Mononuclear cell (primary cell): Measurements from ENCODE around the gene SAG. TPM values are rescaled to one million over a fixed set of nuclear protein-coding genes. Genes with fewer than 3 reads are reported as not detected.

ENCODE experiments used
- H3K27me3 ChIP-seq: 2 replicates; pipeline ENCODE4 v1.6.0; 2011; ENCODE audit warnings: low read length, control low read depth; ENCODE audit not compliant: insufficient read depth
- H3K4me1 ChIP-seq: 2 replicates; pipeline ENCODE4 v1.5.1; 2011; ENCODE audit warnings: mild to moderate bottlenecking, low read length, control low read depth; ENCODE audit not compliant: insufficient read depth
- H3K4me3 ChIP-seq: 2 replicates; pipeline ENCODE4 v1.5.1; 2011; ENCODE audit warnings: mild to moderate bottlenecking, low read length, moderate library complexity
- H3K9me3 ChIP-seq: 2 replicates; pipeline ENCODE4 v1.5.1; 2011; ENCODE audit warnings: low read depth, mild to moderate bottlenecking, control low read depth, low read length
- total RNA-seq: library from RNA; depleted of rRNA; stranded (reverse); fragments of >200 nt; gene quantifications from one replicate; pipeline ENCODE4 v1.2.3, GENCODE V29; 2012

The SAG gene
- total RNA-seq = 0.21 TPM

GRCh38 chr2:233307565-233307964 is at the start of gene SAG:
Gene SAG (plus strand): TSS chr2:233307816. CDS start chr2:233309190, 1,374 bp downstream.
- Histone ChIP-seq H3K4me3 (no peak within 1 kb of the TSS), H3K27me3 (no peaks in the 10 kb centered on the region), H3K9me3 (no peaks in the 10 kb centered on the region)

GRCh38 chr2:233258211-233258610 is 49.4 kb upstream of the SAG start:
- Histone ChIP-seq H3K4me1 (peaks cover 20% of the 10 kb centered on the region), H3K27me3 (no peaks in the 10 kb centered on the region)

More at GRCh38 chr2:233307565-233307964, at the start of gene SAG:
- no peaks in the 10 kb centered on the region for H3K4me1 ChIP-seq

DNA sequence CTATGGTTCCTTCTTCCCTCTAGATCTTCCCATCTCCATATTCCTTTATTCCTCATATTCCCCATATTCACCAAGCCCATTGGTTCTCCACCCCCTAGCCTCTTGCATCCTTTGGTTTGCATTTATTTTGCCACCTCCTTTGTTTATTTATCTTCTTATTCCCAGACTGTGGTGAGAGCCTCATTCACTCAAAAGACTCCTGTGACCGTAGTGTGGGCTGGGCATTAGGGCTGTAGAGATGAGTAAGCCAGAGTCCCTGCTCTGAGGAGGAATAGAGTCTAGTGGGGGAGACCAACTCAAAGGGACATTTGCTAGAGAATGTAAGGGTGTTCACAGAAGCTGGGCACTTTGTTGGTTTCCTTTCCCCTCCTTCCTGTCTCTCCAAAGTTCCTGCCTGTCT is 47.9 kb upstream of the SAG start:
- Histone ChIP-seq H3K9me3 (no peaks in the 10 kb centered on the region), H3K4me3 (no peak overlapping the region), H3K4me1 (peaks cover 7% of the 10 kb centered on the region), H3K27me3 (no peaks in the 10 kb centered on the region)

More at GRCh38 chr2:233258211-233258610, 49.4 kb upstream of the SAG start:
- Histone ChIP-seq H3K4me3 (no peak overlapping the region), H3K9me3 (no peaks in the 10 kb centered on the region)

- no peaks in the 10 kb centered on the region for H3K4me1 ChIP-seq
- H3K9me3 ChIP-seq = no peaks in the 10 kb centered on the region
- H3K4me3 ChIP-seq = no peak overlapping the region
- H3K27me3 ChIP-seq = no peaks in the 10 kb centered on the region
These were observed 47.0 kb upstream of the SAG start for GRCh38 chr2:233260661-233261060.

DNA sequence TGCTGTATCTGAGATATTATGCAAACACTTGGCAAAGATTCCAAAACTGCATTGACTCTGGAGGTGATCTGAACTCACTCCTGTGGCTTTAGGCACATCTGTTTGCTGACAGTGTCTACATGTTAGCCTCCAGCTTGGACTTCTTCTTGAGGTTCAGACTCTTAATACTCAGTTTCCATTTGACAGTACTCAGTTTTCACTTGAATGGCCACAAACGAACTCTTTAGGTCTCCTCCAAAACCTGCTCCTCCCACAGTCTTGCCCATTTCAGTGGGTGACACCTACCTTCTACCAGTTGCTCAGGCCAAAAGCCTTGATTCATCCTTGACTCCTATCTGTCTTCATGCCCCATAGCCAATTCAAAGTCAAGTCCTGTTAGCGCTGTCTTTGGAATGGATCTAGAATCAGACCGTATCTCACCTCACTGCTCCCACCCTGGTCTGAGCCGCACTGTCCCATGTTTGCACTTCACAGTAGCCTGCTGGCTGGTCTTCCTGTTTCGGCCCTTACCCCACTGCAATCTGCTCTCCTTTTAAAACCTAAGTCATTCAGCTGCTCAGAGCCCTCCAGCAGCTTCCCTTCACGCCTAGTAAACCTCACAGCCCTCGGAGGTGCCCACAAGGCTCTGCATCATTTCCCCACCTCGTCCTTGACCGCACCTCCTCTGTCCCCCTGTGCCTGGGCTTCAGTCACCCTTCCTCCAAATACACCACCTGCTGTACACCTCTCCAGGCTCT is 45.6 kb upstream of the SAG start:
- Histone ChIP-seq H3K9me3 (no peaks in the 10 kb centered on the region), H3K27me3 (no peaks in the 10 kb centered on the region), H3K4me3 (no peak overlapping the region), H3K4me1 (peaks cover 1% of the 10 kb centered on the region)

DNA sequence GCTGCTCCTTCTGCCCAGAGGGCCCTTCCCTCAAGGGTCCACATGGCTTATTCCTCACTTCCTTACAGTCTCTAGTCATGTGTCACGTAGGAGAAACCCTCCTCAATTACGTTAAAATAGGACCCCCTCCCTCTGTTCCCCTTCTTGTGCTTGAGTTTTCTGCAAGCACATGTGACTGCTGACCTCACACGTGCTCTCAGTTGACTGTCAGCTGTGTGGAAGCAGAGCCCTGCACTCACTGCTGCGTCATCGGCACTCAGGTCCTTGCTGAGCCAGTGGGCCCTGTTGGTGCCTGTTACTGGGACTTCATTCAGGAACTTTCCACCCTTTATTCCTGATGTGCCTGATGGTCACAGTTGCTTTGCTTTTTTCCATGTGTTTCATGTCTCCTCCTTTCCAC is 45.1 kb upstream of the SAG start:
- Histone ChIP-seq H3K4me1 (peaks cover 7% of the 10 kb centered on the region), H3K4me3 (no peak overlapping the region), H3K9me3 (no peaks in the 10 kb centered on the region), H3K27me3 (no peaks in the 10 kb centered on the region)

DNA sequence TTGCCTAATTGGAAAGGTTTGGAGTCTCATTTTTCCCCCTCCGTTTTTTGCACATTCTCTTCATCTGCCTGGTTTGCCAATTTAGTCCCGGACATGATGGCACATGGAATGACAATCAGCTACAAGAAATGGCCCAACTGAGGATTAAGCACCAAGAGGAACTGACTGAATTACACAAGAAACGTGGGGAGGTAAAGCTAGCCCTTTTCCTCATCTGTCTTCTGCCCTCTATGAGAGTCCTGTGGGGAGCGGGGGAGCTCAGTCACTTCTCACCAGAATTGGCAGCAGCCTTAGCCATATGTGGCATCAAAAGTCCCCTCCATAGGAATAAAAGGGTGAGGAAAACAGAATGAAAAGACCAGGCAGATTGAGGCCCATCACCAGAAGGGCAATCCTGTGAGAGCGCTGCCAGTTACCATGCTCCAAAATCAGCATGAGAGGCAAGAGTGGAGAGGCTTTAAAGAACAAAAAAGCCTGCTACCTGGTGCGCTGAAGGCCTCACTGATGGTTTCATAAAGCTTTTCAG is 44.5 kb upstream of the SAG start:
- Histone ChIP-seq H3K9me3 (no peaks in the 10 kb centered on the region), H3K4me3 (no peak overlapping the region), H3K27me3 (no peaks in the 10 kb centered on the region), H3K4me1 (peaks cover 12% of the 10 kb centered on the region)

GRCh38 chr2:233264667-233265066 is 42.9 kb upstream of the SAG start:
- Histone ChIP-seq H3K4me1 (peaks cover 28% of the 10 kb centered on the region), H3K4me3 (no peak overlapping the region), H3K9me3 (no peaks in the 10 kb centered on the region), H3K27me3 (no peaks in the 10 kb centered on the region)

GRCh38 chr2:233265899-233266431 is 41.7 kb upstream of the SAG start:
- no peaks in the 10 kb centered on the region for H3K9me3 ChIP-seq
- peaks cover 41% of the 10 kb centered on the region for H3K4me1 ChIP-seq
- no peak overlapping the region for H3K4me3 ChIP-seq
- H3K27me3 ChIP-seq = no peaks in the 10 kb centered on the region

GRCh38 chr2:233266481-233266880 is 41.1 kb upstream of the SAG start:
- Histone ChIP-seq H3K9me3 (no peaks in the 10 kb centered on the region), H3K4me3 (no peak overlapping the region), H3K27me3 (no peaks in the 10 kb centered on the region), H3K4me1 (peaks cover 46% of the 10 kb centered on the region)

GRCh38 chr2:233267516-233268245 is 39.9 kb upstream of the SAG start:
- Histone ChIP-seq H3K9me3 (no peaks in the 10 kb centered on the region), H3K4me1 (peaks cover 49% of the 10 kb centered on the region), H3K4me3 (no peak overlapping the region), H3K27me3 (no peaks in the 10 kb centered on the region)

DNA sequence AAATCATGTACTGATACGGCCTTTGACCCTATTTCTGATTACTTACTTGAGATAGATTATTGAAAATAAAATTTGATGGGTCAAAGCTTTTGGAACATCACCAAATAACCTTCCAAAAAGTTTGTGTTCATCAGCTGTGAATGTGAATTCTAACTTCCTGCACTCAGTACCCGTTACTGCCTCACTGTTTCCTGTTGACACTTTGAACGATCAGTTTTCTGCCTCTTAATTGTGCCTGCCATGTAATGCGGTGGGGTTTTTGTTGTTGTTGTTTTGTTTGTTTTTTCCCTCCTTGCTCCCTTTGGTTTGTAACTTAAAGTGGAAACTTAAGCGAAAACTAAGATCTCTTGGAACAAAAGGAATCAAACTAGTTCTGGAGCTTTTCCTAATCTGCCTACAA is 37.2 kb upstream of the SAG start:
- Histone ChIP-seq H3K27me3 (no peaks in the 10 kb centered on the region), H3K4me3 (no peak overlapping the region), H3K4me1 (peaks cover 49% of the 10 kb centered on the region), H3K9me3 (no peaks in the 10 kb centered on the region)

- Histone ChIP-seq H3K9me3 (no peaks in the 10 kb centered on the region), H3K27me3 (no peaks in the 10 kb centered on the region), H3K4me1 (peaks cover 49% of the 10 kb centered on the region), H3K4me3 (no peak overlapping the region)
These were observed 36.7 kb upstream of the SAG start for GRCh38 chr2:233270951-233271350.

GRCh38 chr2:233271693-233272092 is 35.9 kb upstream of the SAG start:
- H3K4me1 ChIP-seq = peaks cover 49% of the 10 kb centered on the region
- no peak overlapping the region for H3K4me3 ChIP-seq

GRCh38 chr2:233273120-233273519 is 34.5 kb upstream of the SAG start:
- H3K9me3 ChIP-seq = no peaks in the 10 kb centered on the region
- peaks cover 36% of the 10 kb centered on the region for H3K4me1 ChIP-seq
- no peak overlapping the region for H3K4me3 ChIP-seq
- no peaks in the 10 kb centered on the region for H3K27me3 ChIP-seq

More at GRCh38 chr2:233271693-233272092, 35.9 kb upstream of the SAG start:
- H3K27me3 ChIP-seq = no peaks in the 10 kb centered on the region
- no peaks in the 10 kb centered on the region for H3K9me3 ChIP-seq
